Measurements from ENCODE around the gene HDAC7. TPM values are rescaled to one million over a fixed set of nuclear protein-coding genes. Genes with fewer than 3 reads are reported as not detected.

HDAC7 gene
- total RNA-seq, 1 experiment from 2014 or later: 71.2 TPM

DNA sequence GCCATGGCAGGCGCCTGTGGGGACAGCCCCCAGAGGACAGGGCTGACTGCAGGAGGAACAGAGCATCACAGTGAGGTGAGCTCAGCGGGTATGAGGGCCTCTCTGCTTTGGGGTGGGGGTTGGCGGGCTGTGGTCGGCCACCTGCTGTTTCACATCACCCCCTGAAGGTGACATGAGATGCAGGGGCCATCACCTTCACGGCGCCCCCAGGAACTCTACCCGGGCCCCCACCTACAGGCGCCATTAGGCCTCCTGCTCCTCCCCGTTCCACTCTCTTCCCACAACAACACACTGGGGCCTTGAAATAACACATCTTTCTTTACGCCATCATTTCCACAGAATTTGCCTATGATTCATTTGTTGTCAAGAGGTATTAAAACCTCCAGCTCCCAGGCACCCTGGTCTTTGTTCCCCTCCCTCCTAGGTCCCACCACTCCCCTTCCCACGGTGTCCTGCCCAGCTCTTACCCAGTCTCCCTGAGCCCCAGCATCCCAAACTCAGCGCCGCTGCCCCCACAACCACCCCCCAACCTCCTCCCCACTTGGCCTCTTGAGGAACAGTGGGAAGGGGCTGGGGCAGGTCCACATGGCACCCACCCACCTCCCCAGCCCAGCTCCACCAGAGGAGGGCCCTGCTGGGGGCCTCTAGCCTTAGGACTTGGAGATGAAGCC is 12.7 kb upstream of the HDAC7 start:
- TF ChIP-seq, protein P1, sequence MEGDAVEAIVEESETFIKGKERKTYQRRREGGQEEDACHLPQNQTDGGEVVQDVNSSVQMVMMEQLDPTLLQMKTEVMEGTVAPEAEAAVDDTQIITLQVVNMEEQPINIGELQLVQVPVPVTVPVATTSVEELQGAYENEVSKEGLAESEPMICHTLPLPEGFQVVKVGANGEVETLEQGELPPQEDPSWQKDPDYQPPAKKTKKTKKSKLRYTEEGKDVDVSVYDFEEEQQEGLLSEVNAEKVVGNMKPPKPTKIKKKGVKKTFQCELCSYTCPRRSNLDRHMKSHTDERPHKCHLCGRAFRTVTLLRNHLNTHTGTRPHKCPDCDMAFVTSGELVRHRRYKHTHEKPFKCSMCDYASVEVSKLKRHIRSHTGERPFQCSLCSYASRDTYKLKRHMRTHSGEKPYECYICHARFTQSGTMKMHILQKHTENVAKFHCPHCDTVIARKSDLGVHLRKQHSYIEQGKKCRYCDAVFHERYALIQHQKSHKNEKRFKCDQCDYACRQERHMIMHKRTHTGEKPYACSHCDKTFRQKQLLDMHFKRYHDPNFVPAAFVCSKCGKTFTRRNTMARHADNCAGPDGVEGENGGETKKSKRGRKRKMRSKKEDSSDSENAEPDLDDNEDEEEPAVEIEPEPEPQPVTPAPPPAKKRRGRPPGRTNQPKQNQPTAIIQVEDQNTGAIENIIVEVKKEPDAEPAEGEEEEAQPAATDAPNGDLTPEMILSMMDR (IDR thresholded peaks at IDR 0.05; ENCODE audit: insufficient read depth in 1 of 2, low read depth in 1 of 2, low read length in 1 of 2, severe bottlenecking in 1 of 2, unreplicated experiment in 1 of 2): no peak
- H3K27me3 ChIP-seq (replicated peaks; ENCODE audit: control insufficient read depth, insufficient read depth, low read length): no peaks in the 10 kb centered on the region
- Mint-ChIP-seq H3K27ac (ENCODE audit: unreplicated experiment) (no peak overlapping the region), H3K4me3 (ENCODE audit: unreplicated experiment) (no peak overlapping the region), H3K27me3 (ENCODE audit: insufficient read depth, unreplicated experiment) (no peaks in the 10 kb centered on the region), H3K36me3 (ENCODE audit: insufficient read depth, unreplicated experiment) (no peaks in the 10 kb centered on the region), H3K9me3 (ENCODE audit: unreplicated experiment) (no peaks in the 10 kb centered on the region), H3K4me1 (ENCODE audit: low read depth, unreplicated experiment) (peaks cover 15% of the 10 kb centered on the region)
- BruUV-seq (replicated peaks): no TSS peak
- CTCF ChIA-PET: interaction anchor here (0.9 to 1.5 kb wide), 6 partner anchors 19 to 90 kb away, joined by 3 to 5 read pairs (median 4); partner anchors contain the start of gene RAPGEF3
- peaks cover 16% of the 10 kb centered on the region for H3K4me1 ChIP-seq
- no peak for DNase-seq
- no peaks in the 10 kb centered on the region for H3K36me3 ChIP-seq (ENCODE audit: control insufficient read depth, insufficient read depth, low read length)
- no peaks in the 10 kb centered on the region for H3K9me3 ChIP-seq
- intact Hi-C loops (cut with micrococcal nuclease; ENCODE audit: unreplicated experiment): no loop called here
- H3K4me3 ChIP-seq (ENCODE audit: low read depth, low read length): no peak overlapping the region
- POLR2A ChIA-PET: no interaction called here

DNA sequence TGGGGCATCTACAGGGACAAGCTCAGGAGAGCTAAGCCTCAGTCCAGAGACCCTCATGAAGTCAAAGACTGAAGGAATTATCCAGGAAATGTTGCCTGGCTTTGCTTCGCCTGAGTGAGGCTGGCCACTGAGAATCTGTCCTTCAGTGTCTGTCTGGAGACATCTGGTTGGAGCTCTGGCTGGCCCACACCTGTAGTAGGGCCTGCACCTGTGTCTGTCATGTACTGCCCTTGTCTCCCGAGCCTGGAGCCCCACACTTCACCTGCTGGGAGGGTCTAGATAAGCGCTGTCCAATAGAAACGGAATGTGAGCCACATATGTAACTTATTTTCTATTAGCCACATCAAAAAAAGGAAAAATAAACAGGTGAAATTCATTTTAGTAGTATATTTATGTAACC is 9.9 kb upstream of the HDAC7 start:
- intact Hi-C loops (cut with micrococcal nuclease; ENCODE audit: unreplicated experiment): no loop called here
- POLR2A ChIA-PET: no interaction called here
- DNase-seq: no peak
- Mint-ChIP-seq H3K9me3 (ENCODE audit: unreplicated experiment) (no peaks in the 10 kb centered on the region), H3K27ac (ENCODE audit: unreplicated experiment) (no peak overlapping the region), H3K36me3 (ENCODE audit: insufficient read depth, unreplicated experiment) (no peaks in the 10 kb centered on the region), H3K27me3 (ENCODE audit: insufficient read depth, unreplicated experiment) (no peaks in the 10 kb centered on the region), H3K4me3 (ENCODE audit: unreplicated experiment) (no peak overlapping the region), H3K4me1 (ENCODE audit: low read depth, unreplicated experiment) (peaks cover 16% of the 10 kb centered on the region)
- Histone ChIP-seq H3K27me3 (replicated peaks; ENCODE audit: control insufficient read depth, insufficient read depth, low read length) (no peaks in the 10 kb centered on the region), H3K4me1 (peaks cover 17% of the 10 kb centered on the region), H3K9me3 (no peaks in the 10 kb centered on the region), H3K36me3 (ENCODE audit: control insufficient read depth, insufficient read depth, low read length) (no peaks in the 10 kb centered on the region), H3K4me3 (ENCODE audit: low read depth, low read length) (no peak overlapping the region)
- CTCF ChIA-PET: interaction anchor here (1.4 to 4.9 kb wide), 3 partner anchors 9 to 32 kb away, joined by 4 to 48 read pairs (median 5); no protein-coding TSS in a partner anchor
- TF ChIP-seq, protein P1 (IDR thresholded peaks at IDR 0.05; ENCODE audit: insufficient read depth in 1 of 2, low read depth in 1 of 2, low read length in 1 of 2, severe bottlenecking in 1 of 2, unreplicated experiment in 1 of 2): no peak
- BruUV-seq (replicated peaks): no TSS peak

DNA sequence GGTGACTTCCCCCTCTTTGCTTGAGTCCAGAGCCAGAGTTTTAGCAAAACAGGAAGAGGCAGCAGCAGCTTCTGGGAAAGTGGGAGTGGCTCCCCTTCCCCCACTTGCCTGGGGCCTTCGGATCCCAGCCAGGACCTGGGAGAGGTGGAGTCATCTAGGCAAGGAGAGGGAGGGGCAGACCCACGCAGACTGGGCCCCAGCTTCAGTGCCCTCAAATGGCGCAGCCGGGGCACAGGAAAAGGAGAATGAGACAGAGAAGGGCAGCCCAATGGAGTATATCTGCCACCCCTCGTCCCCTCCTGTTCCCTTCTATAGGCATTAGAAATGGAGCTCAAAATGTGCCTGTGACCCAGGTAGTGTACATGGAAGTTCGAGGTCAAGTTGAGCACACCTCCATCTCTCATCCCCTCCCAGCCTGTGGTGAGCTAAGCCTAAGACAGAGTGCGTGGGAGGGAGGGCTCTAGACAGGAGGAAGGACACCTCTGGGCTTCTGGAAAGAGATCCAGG is 9.3 kb upstream of the HDAC7 start:
- H3K4me3 Mint-ChIP-seq (ENCODE audit: unreplicated experiment): no peak overlapping the region
- no peak overlapping the region for H3K4me3 ChIP-seq (ENCODE audit: low read depth, low read length)
- ChIA-PET CTCF (interaction anchor here (0.7 to 4.9 kb wide), 5 partner anchors 8 to 32 kb away, joined by 3 to 48 read pairs (median 4); no protein-coding TSS in a partner anchor), POLR2A (no interaction called here)
- H3K4me1 Mint-ChIP-seq (ENCODE audit: low read depth, unreplicated experiment): peaks cover 21% of the 10 kb centered on the region
- no peak overlapping the region for H3K27ac Mint-ChIP-seq (ENCODE audit: unreplicated experiment)
- H3K36me3 Mint-ChIP-seq (ENCODE audit: insufficient read depth, unreplicated experiment): no peaks in the 10 kb centered on the region
- intact Hi-C loops (cut with micrococcal nuclease; ENCODE audit: unreplicated experiment): no loop called here
- no peaks in the 10 kb centered on the region for H3K36me3 ChIP-seq (ENCODE audit: control insufficient read depth, insufficient read depth, low read length)
- no peaks in the 10 kb centered on the region for H3K9me3 ChIP-seq
- BruUV-seq (replicated peaks): no TSS peak
- TF ChIP-seq, protein P1 (IDR thresholded peaks at IDR 0.05; ENCODE audit: insufficient read depth in 1 of 2, low read depth in 1 of 2, low read length in 1 of 2, severe bottlenecking in 1 of 2, unreplicated experiment in 1 of 2): no peak
- H3K9me3 Mint-ChIP-seq (ENCODE audit: unreplicated experiment): no peaks in the 10 kb centered on the region
- peak; percentile 61 to 70 for DNase-seq
- no peaks in the 10 kb centered on the region for H3K27me3 Mint-ChIP-seq (ENCODE audit: insufficient read depth, unreplicated experiment)
- peaks cover 17% of the 10 kb centered on the region for H3K4me1 ChIP-seq
- no peaks in the 10 kb centered on the region for H3K27me3 ChIP-seq (replicated peaks; ENCODE audit: control insufficient read depth, insufficient read depth, low read length)

Data from Caco-2 (cell line).